Endothelial cell of umbilical vein (primary cell): ENCODE data around the gene ZSCAN25. TPM values are rescaled to one million over a fixed set of nuclear protein-coding genes. Genes with fewer than 3 reads are reported as not detected.

Experiments
- BruUV-seq: library from RNA; stranded (reverse); fragments of 400-500 nt; replicated peaks from 2 replicates; lab custom pipeline; 2021; lab: Mats Ljungman, UMichigan
- CTCF ChIA-PET: fragments of 300-600, 350-600 bp; sonication (Branson Sonifier 250); formaldehyde crosslinking; loops from one replicate; lab custom pipeline; 2021; ENCODE audit warnings: antibody characterized with exemption, inconsistent platforms; lab: Charles Lee
- POLR2A ChIA-PET: fragments of 300-600, 350-600 bp; sonication (Branson Sonifier 250); formaldehyde crosslinking; loops from one replicate; lab custom pipeline; 2021; ENCODE audit warnings: antibody characterized with exemption, inconsistent platforms; lab: Charles Lee
- DNase-seq: peaks from one replicate; pipeline ENCODE4 v3.0.0-alpha.2; 2011; ENCODE audit warnings: low read depth, low spot score
- FAIRE-seq: peaks from 2 replicates; lab custom pipeline; 2011; peaks lifted over from hg19 to GRCh38; lab: Jason Lieb, UNC
- H2AFZ ChIP-seq: 2 replicates; pipeline ENCODE4 v1.6.0; 2012; ENCODE audit warnings: low read depth, low read length, control low read depth, inconsistent platforms
- H3K27ac ChIP-seq: 2 replicates; pipeline ENCODE4 v1.5.1; 2011; ENCODE audit warnings: low read depth, mild to moderate bottlenecking, control low read depth, low read length, moderate library complexity; ENCODE audit not compliant: insufficient read depth
- H3K27me3 ChIP-seq, 2 experiments: 2 replicates each; pipeline versions ENCODE4 v1.6.0 to v1.6.1; 2011; ENCODE audit warnings: low read length in 2 of 2, mixed read lengths in 1 of 2; ENCODE audit not compliant: control insufficient read depth in 2 of 2, insufficient read depth in 2 of 2
- H3K36me3 ChIP-seq, 2 experiments: 2 replicates in 1 of 2; 3 replicates in 1 of 2; pipeline ENCODE4 v1.5.1; 2011; ENCODE audit warnings: low read length in 2 of 2, mild to moderate bottlenecking in 1 of 2, moderate library complexity in 1 of 2; ENCODE audit not compliant: control insufficient read depth in 2 of 2, insufficient read depth in 2 of 2; ENCODE audit errors: extremely low read depth in 1 of 2
- H3K4me1 ChIP-seq: 3 replicates; pipeline ENCODE4 v1.5.1; 2011; ENCODE audit warnings: mild to moderate bottlenecking, low read length; ENCODE audit not compliant: control insufficient read depth, insufficient read depth; ENCODE audit errors: extremely low read depth
- H3K4me2 ChIP-seq: 2 replicates; pipeline ENCODE4 v1.6.1; 2011; ENCODE audit warnings: low read length, control low read depth, mixed read lengths; ENCODE audit not compliant: insufficient read depth
- H3K4me3 ChIP-seq, 3 experiments: fragments of 200-600 bp in 1 of 3; sonication (generic), shearing (Covaris generic) in 1 of 3; replicated peaks in 1 of 3; 2 replicates each; pipeline ENCODE4 v1.5.1; 2011 to 2016; ENCODE audit warnings: control low read depth in 3 of 3, low read length in 3 of 3, mild to moderate bottlenecking in 2 of 3, inconsistent platforms in 1 of 3, low read depth in 1 of 3, moderate library complexity in 1 of 3; ENCODE audit not compliant: insufficient read depth in 1 of 3
- H3K79me2 ChIP-seq: 2 replicates; pipeline ENCODE4 v1.6.0; 2012; ENCODE audit warnings: low read length, inconsistent platforms; ENCODE audit not compliant: control insufficient read depth, insufficient read depth
- H3K9ac ChIP-seq: replicated peaks from 2 replicates; pipeline ENCODE3; 2011; ENCODE audit warnings: low read length, control low read depth; ENCODE audit not compliant: insufficient read depth; ENCODE audit errors: extremely low read depth
- H3K9me1 ChIP-seq: replicated peaks from 3 replicates; pipeline ENCODE4 v1.6.0; 2011; ENCODE audit warnings: mild to moderate bottlenecking, low read length; ENCODE audit not compliant: control insufficient read depth, insufficient read depth; ENCODE audit errors: extremely low read depth
- H3K9me3 ChIP-seq: replicated peaks from 2 replicates; pipeline ENCODE4 v1.5.1; 2012; ENCODE audit warnings: low read length, inconsistent platforms; ENCODE audit not compliant: control insufficient read depth, insufficient read depth
- H4K20me1 ChIP-seq: replicated peaks from 2 replicates; pipeline ENCODE3; 2011; ENCODE audit warnings: mild to moderate bottlenecking, low read length; ENCODE audit not compliant: control insufficient read depth, insufficient read depth; ENCODE audit errors: extremely low read depth
- CTCF ChIP-seq, 2 donors: IDR thresholded peaks; 1 replicate in 1 of 2; 2 replicates in 1 of 2; pipeline ENCODE4 v1.5.1; 2011; ENCODE audit warnings: low read length in 2 of 2, mild to moderate bottlenecking in 2 of 2, moderate library complexity in 2 of 2, control low read depth in 1 of 2, inconsistent platforms in 1 of 2, low read depth in 1 of 2; ENCODE audit not compliant: insufficient read depth in 1 of 2; ENCODE audit errors: extremely low read depth in 1 of 2
- EZH2 ChIP-seq: IDR thresholded peaks from 2 replicates; pipeline ENCODE4 v1.6.1; 2012; ENCODE audit warnings: borderline replicate concordance, low read depth, mild to moderate bottlenecking, moderate library complexity, low read length, inconsistent platforms; ENCODE audit not compliant: severe bottlenecking
- FOS ChIP-seq: IDR thresholded peaks from 2 replicates; pipeline ENCODE4 v1.6.1; 2011; ENCODE audit warnings: mild to moderate bottlenecking, low read length, moderate library complexity, borderline replicate concordance; ENCODE audit not compliant: insufficient read depth
- GATA2 ChIP-seq: IDR thresholded peaks from 2 replicates; pipeline ENCODE4 v1.7.0; 2011; ENCODE audit warnings: low read depth, mild to moderate bottlenecking, moderate library complexity, mixed read lengths, low read length; ENCODE audit not compliant: insufficient read length, insufficient read depth
- JUN ChIP-seq: IDR thresholded peaks from 2 replicates; pipeline ENCODE4 v1.6.1; 2011; ENCODE audit warnings: borderline replicate concordance, low read depth; ENCODE audit not compliant: insufficient read length, insufficient read depth
- MAX ChIP-seq: IDR thresholded peaks from 2 replicates; pipeline ENCODE4 v1.6.1; 2011; ENCODE audit not compliant: insufficient read depth, insufficient read length
- MYC ChIP-seq: IDR thresholded peaks from one replicate; pipeline ENCODE4 v1.6.1; 2011; ENCODE audit warnings: mild to moderate bottlenecking, low read depth, low read length
- POLR2A ChIP-seq: IDR thresholded peaks from 2 replicates; pipeline ENCODE4 v1.6.1; 2012; ENCODE audit warnings: low read depth, mild to moderate bottlenecking, control low read depth, low read length
- POLR2AphosphoS5 ChIP-seq: IDR thresholded peaks from 2 replicates; pipeline ENCODE4 v1.6.1; 2012; ENCODE audit warnings: low read depth, mild to moderate bottlenecking, control low read depth, low read length, moderate library complexity; ENCODE audit not compliant: insufficient read depth
- dilution Hi-C: fragments of 300-500 bp; cut with MboI; formaldehyde crosslinking; loops from one replicate; pipeline ENCODE4 v1.15.0; 2019; ENCODE audit warnings: low sequenced_read_pairs; ENCODE audit not compliant: extremely low pct_ligation_motif_present
- intact Hi-C: fragments of 100-400 bp; cut with micrococcal nuclease; formaldehyde crosslinking; loops from one replicate; pipeline ENCODE4 v1.10.0; 2022
- polyA plus RNA-seq, 4 experiments: library from polyadenylated mRNA; depleted of rRNA in 3 of 4; stranded (reverse) in 3 of 4; unstranded in 1 of 4; fragments of >200 nt; gene quantifications; 2 replicates each; pipeline versions ENCODE4 v1.2.1 to v1.2.3, GENCODE V29; 2011 to 2012; ENCODE audit warnings: missing spikeins in 1 of 4
- total RNA-seq: library from RNA; stranded (reverse); gene quantifications from 2 replicates; pipeline ENCODE4 v1.2.3, GENCODE V29; 2021

The ZSCAN25 gene
- total and polyA plus RNA-seq, 2 donors (not counting 3 experiments of a cell fraction or from before 2014, with no cell fraction given), result 8.9 to 13.8 TPM

GRCh38 chr7:99625321-99625720, 8.6 kb downstream of the ZSCAN25 start:
- H3K9ac ChIP-seq, result no peak overlapping the region
- intact Hi-C loops (no loop called here), dilution Hi-C loops (no loop called here)
- no peaks in the 10 kb centered on the region for H3K9me3 ChIP-seq
- POLR2A ChIA-PET, result no interaction called here
- H3K4me1 ChIP-seq, result no peaks in the 10 kb centered on the region
- no peaks in the 10 kb centered on the region for H3K79me2 ChIP-seq
- H3K27ac ChIP-seq, result no peak overlapping the region
- no peak overlapping the region for H2AFZ ChIP-seq
- FAIRE-seq, result no peak
- no peak overlapping the region for H3K4me2 ChIP-seq
- no peak for DNase-seq
- no peaks in the 10 kb centered on the region for H3K27me3 ChIP-seq
- CTCF ChIA-PET, result no interaction called here
- peaks cover 32 to 66% of the 10 kb centered on the region in 2 experiments for H3K36me3 ChIP-seq
- BruUV-seq, result no TSS peak
- no peak overlapping the region for H3K4me3 ChIP-seq
- H4K20me1 ChIP-seq, result no peaks in the 10 kb centered on the region
- no peaks in the 10 kb centered on the region for H3K9me1 ChIP-seq
- TF ChIP-seq EZH2 (no peak), MAX (no peak), CTCF (IDR thresholded peaks at IDR 0.05; ENCODE audit: extremely low read depth in 1 of 2, insufficient read depth in 1 of 2, low read depth in 1 of 2, low read length in 2 of 2) (no peak), POLR2A (no peak), MYC (no peak), FOS (no peak), GATA2 (no peak), JUN (no peak), POLR2AphosphoS5 (no peak)
